ENCODE data around the gene TEPSIN. TPM values are rescaled to one million over a fixed set of nuclear protein-coding genes. Genes with fewer than 3 reads are reported as not detected.

TEPSIN gene
- total RNA-seq, 4 donors from 2014 or later: 38.0 to 156 (median 79.4) TPM

DNA sequence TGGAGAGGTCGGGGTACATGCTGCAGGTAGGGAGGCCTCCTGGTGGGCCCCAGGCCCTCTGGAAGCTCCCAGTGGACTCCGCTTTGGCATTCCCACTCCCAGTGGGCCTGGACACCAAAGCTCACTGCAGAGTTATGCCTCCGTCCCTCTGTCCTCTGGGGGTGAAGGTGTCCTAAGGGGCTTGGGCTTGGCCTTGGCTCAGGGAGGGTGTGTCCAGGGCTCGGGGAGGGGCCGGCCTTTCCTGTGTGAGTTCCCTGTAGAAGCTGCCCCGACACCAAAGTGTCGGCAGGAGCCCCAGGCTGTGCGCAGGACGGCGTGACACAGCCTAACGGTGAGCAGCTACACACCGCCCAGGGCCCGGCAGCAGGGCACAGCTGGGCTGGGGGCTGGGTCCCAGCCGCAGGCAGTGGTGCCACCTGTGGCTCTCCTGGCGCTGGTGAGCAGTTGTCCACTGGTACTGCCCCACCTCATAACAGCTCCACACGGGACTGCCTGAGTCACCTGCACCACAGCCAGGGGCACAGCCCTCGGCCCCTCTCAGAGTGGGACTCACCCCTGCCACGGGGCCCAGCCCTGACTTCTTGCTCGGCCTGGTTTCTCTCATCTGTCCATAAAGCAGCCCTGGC is 6.1 kb downstream of the TEPSIN start:
- Histone ChIP-seq H3K27ac (no peak overlapping the region), H3K9me3 (no peaks in the 10 kb centered on the region), H3K4me3 (no peak overlapping the region), H3K36me3 (peaks cover 0 to 51% (median 0%) of the 10 kb centered on the region in 3 donors), H3K4me1 (peaks cover 0 to 23% (median 10%) of the 10 kb centered on the region in 4 donors), H3K27me3 (no peaks in the 10 kb centered on the region)
- TF ChIP-seq POLR2A (IDR thresholded peaks at IDR 0.05): no peak
- TF ChIP-seq, protein P1, sequence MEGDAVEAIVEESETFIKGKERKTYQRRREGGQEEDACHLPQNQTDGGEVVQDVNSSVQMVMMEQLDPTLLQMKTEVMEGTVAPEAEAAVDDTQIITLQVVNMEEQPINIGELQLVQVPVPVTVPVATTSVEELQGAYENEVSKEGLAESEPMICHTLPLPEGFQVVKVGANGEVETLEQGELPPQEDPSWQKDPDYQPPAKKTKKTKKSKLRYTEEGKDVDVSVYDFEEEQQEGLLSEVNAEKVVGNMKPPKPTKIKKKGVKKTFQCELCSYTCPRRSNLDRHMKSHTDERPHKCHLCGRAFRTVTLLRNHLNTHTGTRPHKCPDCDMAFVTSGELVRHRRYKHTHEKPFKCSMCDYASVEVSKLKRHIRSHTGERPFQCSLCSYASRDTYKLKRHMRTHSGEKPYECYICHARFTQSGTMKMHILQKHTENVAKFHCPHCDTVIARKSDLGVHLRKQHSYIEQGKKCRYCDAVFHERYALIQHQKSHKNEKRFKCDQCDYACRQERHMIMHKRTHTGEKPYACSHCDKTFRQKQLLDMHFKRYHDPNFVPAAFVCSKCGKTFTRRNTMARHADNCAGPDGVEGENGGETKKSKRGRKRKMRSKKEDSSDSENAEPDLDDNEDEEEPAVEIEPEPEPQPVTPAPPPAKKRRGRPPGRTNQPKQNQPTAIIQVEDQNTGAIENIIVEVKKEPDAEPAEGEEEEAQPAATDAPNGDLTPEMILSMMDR (IDR thresholded peaks at IDR 0.05): no peak
- DNase-seq: no peak

- DNase-seq: no peak
- Histone ChIP-seq H3K9me3 (no peaks in the 10 kb centered on the region), H3K27ac (no peak overlapping the region), H3K27me3 (no peaks in the 10 kb centered on the region), H3K4me1 (peaks cover 0 to 15% (median 4%) of the 10 kb centered on the region in 4 donors), H3K4me3 (no peak overlapping the region), H3K36me3 (peaks cover 0 to 51% (median 0%) of the 10 kb centered on the region in 3 donors)
- TF ChIP-seq, protein P1 (IDR thresholded peaks at IDR 0.05): no peak
- no peak for TF ChIP-seq POLR2A (IDR thresholded peaks at IDR 0.05)
Measured at GRCh38 chr17:81231766-81232581, 6.9 kb downstream of the TEPSIN start.

DNA sequence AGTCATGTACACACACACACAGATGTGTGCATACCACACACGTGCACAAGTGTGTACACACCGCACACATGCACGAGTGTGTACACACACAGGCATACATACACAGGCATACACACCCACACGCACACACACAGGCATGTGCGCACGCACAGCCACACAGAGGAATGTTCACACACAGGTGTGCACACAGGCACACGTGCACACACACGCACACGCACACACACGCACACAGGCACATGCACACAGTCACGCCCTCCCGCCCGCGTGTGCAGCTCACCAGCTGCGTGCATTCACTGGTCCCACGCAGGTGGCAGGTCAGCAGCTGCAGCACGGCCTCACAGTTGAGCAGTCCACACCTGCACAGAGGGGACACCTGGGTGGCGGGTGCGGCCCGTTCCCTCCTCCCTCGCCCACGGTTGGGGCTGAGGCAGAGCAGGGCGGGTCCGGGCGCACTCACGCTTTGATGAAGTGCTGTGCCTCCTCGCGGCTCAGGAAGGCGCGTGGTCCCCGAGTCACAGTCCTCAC is 7.7 kb downstream of the TEPSIN start:
- TF ChIP-seq POLR2A (IDR thresholded peaks at IDR 0.05): no peak
- TF ChIP-seq, protein P1 (IDR thresholded peaks at IDR 0.05): no peak
- no peak for DNase-seq
- Histone ChIP-seq H3K36me3 (peaks cover 0 to 51% (median 0%) of the 10 kb centered on the region in 3 donors), H3K9me3 (no peaks in the 10 kb centered on the region), H3K27ac (no peak overlapping the region), H3K4me1 (peaks cover 0 to 7% (median under 1%) of the 10 kb centered on the region in 4 donors), H3K27me3 (no peaks in the 10 kb centered on the region), H3K4me3 (no peak overlapping the region)

DNA sequence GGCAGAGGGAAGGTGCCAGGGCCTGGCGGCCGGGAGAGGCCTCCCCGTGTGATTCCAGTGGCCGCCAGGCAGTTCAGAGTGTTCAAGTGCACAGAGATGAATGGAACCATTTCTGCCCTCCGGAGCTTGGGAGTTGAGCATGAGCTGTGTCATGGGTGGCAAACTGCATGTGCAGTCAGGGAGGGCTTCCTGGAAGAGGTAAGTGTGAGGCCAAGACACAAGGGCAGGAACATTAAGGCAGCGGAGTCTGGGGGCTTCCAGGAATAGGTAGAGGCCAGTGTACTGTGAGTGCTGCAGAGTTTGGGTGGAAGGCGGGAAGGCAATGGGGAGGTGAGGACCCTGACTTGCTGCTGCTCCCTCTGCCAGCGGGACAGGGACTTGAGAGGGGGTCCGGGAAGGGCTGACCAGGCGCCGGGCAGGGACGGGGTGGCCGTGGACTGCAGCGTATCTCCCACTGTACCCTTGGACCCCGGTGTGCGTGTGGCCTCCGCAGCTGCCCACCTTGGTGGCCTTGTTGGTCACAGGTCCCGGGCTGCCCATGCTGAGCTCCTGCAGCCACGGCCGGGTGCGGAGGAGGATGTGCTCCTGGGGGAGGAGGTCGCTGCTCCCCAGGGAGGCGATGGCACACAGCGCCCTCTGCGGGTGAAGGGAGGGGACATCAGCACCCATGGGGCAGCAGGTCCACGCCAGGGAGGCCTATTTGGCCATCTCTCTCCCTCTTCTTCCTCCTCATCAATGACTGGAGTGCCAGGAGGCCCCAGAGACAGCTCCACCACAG is 8.6 kb downstream of the TEPSIN start:
- H3K36me3 ChIP-seq: peaks cover 0 to 48% (median 0%) of the 10 kb centered on the region in 3 donors
- peaks cover 0 to 6% (median 0%) of the 10 kb centered on the region in 4 donors for H3K4me1 ChIP-seq

DNA sequence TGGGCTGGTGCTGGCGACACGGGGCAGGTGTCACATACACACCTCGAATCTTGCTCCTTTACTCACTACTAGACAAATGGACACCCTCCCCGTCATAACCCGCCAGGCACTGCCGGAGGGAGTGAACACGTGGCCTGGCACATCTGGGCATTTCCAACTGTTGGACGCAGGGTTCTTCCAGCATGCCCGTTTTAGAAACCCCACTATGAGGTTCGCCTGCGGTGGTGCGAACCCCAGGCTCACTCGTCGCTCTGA is 9.3 kb downstream of the TEPSIN start:
- H3K9me3 ChIP-seq: no peaks in the 10 kb centered on the region
- DNase-seq: no peak
- peaks cover 0 to 46% (median 0%) of the 10 kb centered on the region in 3 donors for H3K36me3 ChIP-seq
- no peak overlapping the region for H3K4me3 ChIP-seq
- no peak for TF ChIP-seq POLR2A (IDR thresholded peaks at IDR 0.05)
- TF ChIP-seq, protein P1 (IDR thresholded peaks at IDR 0.05): no peak
- no peak overlapping the region for H3K27ac ChIP-seq
- peaks cover 0 to 6% (median 0%) of the 10 kb centered on the region in 4 donors for H3K4me1 ChIP-seq
- H3K27me3 ChIP-seq: no peaks in the 10 kb centered on the region

More for the DNA sequence above, 8.6 kb downstream of the TEPSIN start:
- TF ChIP-seq, protein P1 (IDR thresholded peaks at IDR 0.05): peak in 2 of 6 experiments; percentile 23 to 29
- TF ChIP-seq POLR2A (IDR thresholded peaks at IDR 0.05): no peak
- H3K9me3 ChIP-seq: no peaks in the 10 kb centered on the region
- H3K27me3 ChIP-seq: no peaks in the 10 kb centered on the region
- no peak overlapping the region for H3K4me3 ChIP-seq
- H3K27ac ChIP-seq: no peak overlapping the region
- DNase-seq: no peak

Data from Peyer's patch (tissue), 4 donors.